ENCODE data around the gene STARD5. TPM values are rescaled to one million over a fixed set of nuclear protein-coding genes. Genes with fewer than 3 reads are reported as not detected.

STARD5 gene
- total RNA-seq, 1 experiment from 2014 or later: 1.0 TPM

- H3K27me3 ChIP-seq (replicated peaks; ENCODE audit: control insufficient read depth, insufficient read depth, low read length): no peaks in the 10 kb centered on the region
- intact Hi-C loops (cut with micrococcal nuclease; ENCODE audit: unreplicated experiment): no loop called here
- H3K36me3 ChIP-seq (ENCODE audit: control insufficient read depth, insufficient read depth, low read length): no peaks in the 10 kb centered on the region
- CTCF ChIA-PET: no interaction called here
- H3K4me1 ChIP-seq: no peaks in the 10 kb centered on the region
- H3K4me3 ChIP-seq (ENCODE audit: low read depth, low read length): no peak overlapping the region
- H3K4me3 Mint-ChIP-seq (ENCODE audit: unreplicated experiment): no peak overlapping the region
- POLR2A ChIA-PET: interaction anchor here (0.6 kb wide), 1 partner anchor 870 kb away, joined by 4 read pairs; no protein-coding TSS in a partner anchor
- no peaks in the 10 kb centered on the region for H3K36me3 Mint-ChIP-seq (ENCODE audit: insufficient read depth, unreplicated experiment)
- no peak for TF ChIP-seq CTCF (IDR thresholded peaks at IDR 0.05; ENCODE audit: insufficient read depth in 1 of 2, low read depth in 1 of 2, low read length in 1 of 2, severe bottlenecking in 1 of 2, unreplicated experiment in 1 of 2)
- no peak overlapping the region for H3K27ac Mint-ChIP-seq (ENCODE audit: unreplicated experiment)
- no peaks in the 10 kb centered on the region for H3K9me3 Mint-ChIP-seq (ENCODE audit: unreplicated experiment)
- peaks cover 20% of the 10 kb centered on the region for H3K27me3 Mint-ChIP-seq (ENCODE audit: insufficient read depth, unreplicated experiment)
- BruUV-seq (replicated peaks): no TSS peak
- H3K9me3 ChIP-seq: no peaks in the 10 kb centered on the region
- no peak for DNase-seq
- no peaks in the 10 kb centered on the region for H3K4me1 Mint-ChIP-seq (ENCODE audit: low read depth, unreplicated experiment)
Observed at GRCh38 chr15:81282911-81283310, 41.0 kb downstream of the STARD5 start.

- no peaks in the 10 kb centered on the region for H3K9me3 Mint-ChIP-seq (ENCODE audit: unreplicated experiment)
- H3K27me3 Mint-ChIP-seq (ENCODE audit: insufficient read depth, unreplicated experiment): peaks cover 20% of the 10 kb centered on the region
- H3K36me3 Mint-ChIP-seq (ENCODE audit: insufficient read depth, unreplicated experiment): no peaks in the 10 kb centered on the region
- TF ChIP-seq CTCF (IDR thresholded peaks at IDR 0.05; ENCODE audit: insufficient read depth in 1 of 2, low read depth in 1 of 2, low read length in 1 of 2, severe bottlenecking in 1 of 2, unreplicated experiment in 1 of 2): no peak
- no peaks in the 10 kb centered on the region for H3K4me1 Mint-ChIP-seq (ENCODE audit: low read depth, unreplicated experiment)
- BruUV-seq (replicated peaks): no TSS peak
- Histone ChIP-seq H3K36me3 (ENCODE audit: control insufficient read depth, insufficient read depth, low read length) (no peaks in the 10 kb centered on the region), H3K9me3 (no peaks in the 10 kb centered on the region), H3K4me3 (ENCODE audit: low read depth, low read length) (no peak overlapping the region), H3K4me1 (no peaks in the 10 kb centered on the region), H3K27me3 (replicated peaks; ENCODE audit: control insufficient read depth, insufficient read depth, low read length) (no peaks in the 10 kb centered on the region)
- ChIA-PET CTCF (no interaction called here), POLR2A (no interaction called here)
- H3K27ac Mint-ChIP-seq (ENCODE audit: unreplicated experiment): no peak overlapping the region
- H3K4me3 Mint-ChIP-seq (ENCODE audit: unreplicated experiment): no peak overlapping the region
- no peak for DNase-seq
- intact Hi-C loops (cut with micrococcal nuclease; ENCODE audit: unreplicated experiment): no loop called here
Observed at GRCh38 chr15:81282606-81282895, 41.4 kb downstream of the STARD5 start.

GRCh38 chr15:81281766-81282605 lies 42.0 kb downstream of the STARD5 start:
- Histone ChIP-seq H3K4me3 (ENCODE audit: low read depth, low read length) (no peak overlapping the region), H3K36me3 (ENCODE audit: control insufficient read depth, insufficient read depth, low read length) (no peaks in the 10 kb centered on the region), H3K9me3 (no peaks in the 10 kb centered on the region), H3K27me3 (replicated peaks; ENCODE audit: control insufficient read depth, insufficient read depth, low read length) (no peaks in the 10 kb centered on the region), H3K4me1 (no peaks in the 10 kb centered on the region)
- BruUV-seq (replicated peaks): no TSS peak
- Mint-ChIP-seq H3K4me1 (ENCODE audit: low read depth, unreplicated experiment) (no peaks in the 10 kb centered on the region), H3K27ac (ENCODE audit: unreplicated experiment) (no peak overlapping the region), H3K36me3 (ENCODE audit: insufficient read depth, unreplicated experiment) (no peaks in the 10 kb centered on the region), H3K27me3 (ENCODE audit: insufficient read depth, unreplicated experiment) (peaks cover 20% of the 10 kb centered on the region), H3K9me3 (ENCODE audit: unreplicated experiment) (peaks cover 4% of the 10 kb centered on the region), H3K4me3 (ENCODE audit: unreplicated experiment) (no peak overlapping the region)
- CTCF ChIA-PET: no interaction called here
- TF ChIP-seq CTCF (IDR thresholded peaks at IDR 0.05; ENCODE audit: insufficient read depth in 1 of 2, low read depth in 1 of 2, low read length in 1 of 2, severe bottlenecking in 1 of 2, unreplicated experiment in 1 of 2): no peak
- POLR2A ChIA-PET: no interaction called here
- intact Hi-C loops (cut with micrococcal nuclease; ENCODE audit: unreplicated experiment): no loop called here
- DNase-seq: no peak

Measured in Caco-2 (cell line).